Neural progenitor cell (in vitro differentiated cells): ENCODE results near the gene CARNS1. TPM values are rescaled to one million over a fixed set of nuclear protein-coding genes. Genes with fewer than 3 reads are reported as not detected.

Experiments
- DNase-seq: peaks from one replicate; pipeline ENCODE4 v3.0.0-alpha.2; 2016; ENCODE audit warnings: low spot score
- H2AFZ ChIP-seq: fragments of 200-600 bp; sonication (generic); replicated peaks from 2 replicates; pipeline ENCODE4 v1.6.1; 2016; ENCODE audit warnings: antibody characterized with exemption
- H3F3A ChIP-seq: fragments of 200-600 bp; sonication (generic); 2 replicates; pipeline ENCODE4 v1.6.1; 2016; ENCODE audit warnings: antibody characterized with exemption, low read depth
- H3K27ac ChIP-seq: fragments of 200-600 bp; sonication (generic); 2 replicates; pipeline ENCODE4 v1.5.1; 2016; ENCODE audit warnings: mild to moderate bottlenecking
- H3K27me3 ChIP-seq: fragments of 200-600 bp; sonication (generic); 2 replicates; pipeline ENCODE4 v1.6.1; 2016; ENCODE audit warnings: mild to moderate bottlenecking, moderate library complexity
- H3K36me3 ChIP-seq: fragments of 200-600 bp; sonication (generic); 2 replicates; pipeline ENCODE4 v1.5.1; 2016
- H3K4me1 ChIP-seq: fragments of 200-600 bp; sonication (generic); 2 replicates; pipeline ENCODE4 v1.6.1; 2016; ENCODE audit warnings: mixed run types
- H3K4me2 ChIP-seq: fragments of 200-600 bp; sonication (generic); 2 replicates; pipeline ENCODE4 v1.6.1; 2016
- H3K4me3 ChIP-seq: fragments of 200-600 bp; sonication (generic); 2 replicates; pipeline ENCODE4 v1.5.1; 2016
- H3K79me2 ChIP-seq: fragments of 200-600 bp; sonication (generic); 2 replicates; pipeline ENCODE4 v1.6.1; 2016; ENCODE audit warnings: low read depth
- H3K9ac ChIP-seq: fragments of 200-600 bp; sonication (generic); 2 replicates; pipeline ENCODE4 v1.6.1; 2016
- H3K9me3 ChIP-seq: fragments of 200-600 bp; sonication (generic); 2 replicates; pipeline ENCODE4 v1.5.1; 2016; ENCODE audit warnings: low read depth
- H4K20me1 ChIP-seq: fragments of 200-600 bp; sonication (generic); 2 replicates; pipeline ENCODE4 v1.6.1; 2016; ENCODE audit warnings: low read depth
- H3K27ac Mint-ChIP-seq: 3 replicates; pipeline ENCODE4 v1.8.0; 2021; ENCODE audit warnings: mixed read lengths
- H3K27me3 Mint-ChIP-seq: 2 replicates; pipeline ENCODE4 v1.8.0; 2022; ENCODE audit warnings: low read depth, mild to moderate bottlenecking, inconsistent platforms, moderate library complexity, mixed read lengths; ENCODE audit not compliant: insufficient read depth
- H3K36me3 Mint-ChIP-seq: 3 replicates; pipeline ENCODE4 v1.8.0; 2021; ENCODE audit warnings: mixed read lengths
- H3K4me1 Mint-ChIP-seq: 3 replicates; pipeline ENCODE4 v1.8.0; 2021; ENCODE audit warnings: mixed read lengths
- H3K4me3 Mint-ChIP-seq: 3 replicates; pipeline ENCODE4 v1.8.0; 2021; ENCODE audit warnings: mild to moderate bottlenecking, moderate library complexity, mixed read lengths
- H3K9me3 Mint-ChIP-seq: 3 replicates; pipeline ENCODE4 v1.8.0; 2020; ENCODE audit warnings: mixed read lengths
- CTCF ChIP-seq: fragments of 200-600 bp; sonication (generic); IDR thresholded peaks from 2 replicates; pipeline ENCODE4 v1.5.1; 2017; ENCODE audit warnings: antibody characterized with exemption, mild to moderate bottlenecking
- EZH2 ChIP-seq: fragments of 200-600 bp; sonication (generic); IDR thresholded peaks from 2 replicates; pipeline ENCODE4 v1.6.1; 2017; ENCODE audit warnings: antibody characterized with exemption, mild to moderate bottlenecking, moderate library complexity
- EZH2phosphoT487 ChIP-seq: fragments of 200-600 bp; sonication (generic); IDR thresholded peaks from 2 replicates; pipeline ENCODE4 v1.6.1; 2017; ENCODE audit warnings: antibody characterized with exemption
- total RNA-seq: library from RNA; depleted of rRNA; stranded (reverse); fragments of >200 nt; gene quantifications from 2 replicates; pipeline ENCODE4 v1.2.3, GENCODE V29; 2015; ENCODE audit warnings: low replicate concordance

Gene CARNS1
- total RNA-seq, 1 donor from 2014 or later, result 0.52 TPM

GRCh38 chr11:67431346-67432249, 16.1 kb downstream of the CARNS1 start:
- no peak for DNase-seq
- no peak overlapping the region for H3K9ac ChIP-seq
- no peak overlapping the region for H3K27ac ChIP-seq
- peaks cover 12% of the 10 kb centered on the region for H3K79me2 ChIP-seq
- H3K4me1 Mint-ChIP-seq, result peaks cover 12% of the 10 kb centered on the region
- H3K27ac Mint-ChIP-seq, result peak overlapping the region; percentile 2
- peaks cover 7% of the 10 kb centered on the region for H3F3A ChIP-seq
- H3K9me3 Mint-ChIP-seq, result no peaks in the 10 kb centered on the region
- no peak overlapping the region for H2AFZ ChIP-seq
- no peaks in the 10 kb centered on the region for H3K27me3 ChIP-seq
- peak overlapping the region; percentile 41 for H3K4me3 Mint-ChIP-seq
- TF ChIP-seq EZH2 (no peak), CTCF (no peak), EZH2phosphoT487 (no peak)
- no peaks in the 10 kb centered on the region for H3K36me3 ChIP-seq
- H3K9me3 ChIP-seq, result no peaks in the 10 kb centered on the region
- no peak overlapping the region for H3K4me2 ChIP-seq
- H3K4me3 ChIP-seq, result no peak overlapping the region
- H3K27me3 Mint-ChIP-seq, result peaks cover 4% of the 10 kb centered on the region
- peaks cover 11% of the 10 kb centered on the region for H3K36me3 Mint-ChIP-seq
- H3K4me1 ChIP-seq, result peaks cover 9% of the 10 kb centered on the region
- no peaks in the 10 kb centered on the region for H4K20me1 ChIP-seq

DNA sequence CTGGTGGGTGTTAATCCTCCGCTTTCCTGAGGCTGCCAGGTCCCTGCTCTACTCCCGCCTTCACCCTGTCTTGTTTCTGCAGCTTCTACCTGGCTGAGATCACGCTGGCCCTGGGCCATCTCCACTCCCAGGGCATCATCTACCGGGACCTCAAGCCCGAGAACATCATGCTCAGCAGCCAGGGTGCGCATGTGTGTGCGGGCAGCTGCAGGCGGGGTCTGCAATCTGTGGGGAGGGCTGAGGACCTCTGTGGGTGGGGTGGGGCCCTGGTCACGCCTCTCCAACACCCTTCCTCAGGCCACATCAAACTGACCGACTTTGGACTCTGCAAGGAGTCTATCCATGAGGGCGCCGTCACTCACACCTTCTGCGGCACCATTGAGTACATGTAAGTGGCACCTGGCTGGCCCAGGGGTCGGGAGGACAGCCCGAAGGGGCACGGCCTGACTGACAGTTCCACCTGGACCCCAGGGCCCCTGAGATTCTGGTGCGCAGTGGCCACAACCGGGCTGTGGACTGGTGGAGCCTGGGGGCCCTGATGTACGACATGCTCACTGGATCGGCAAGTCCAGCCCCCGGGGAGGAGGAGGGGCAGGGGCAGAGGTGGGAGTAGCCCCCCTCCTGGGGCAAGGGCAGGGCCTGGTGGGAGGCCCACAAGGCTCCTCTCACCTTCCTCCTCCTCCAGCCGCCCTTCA, 17.3 kb downstream of the CARNS1 start:
- Histone ChIP-seq H3F3A (peaks cover 3% of the 10 kb centered on the region), H3K79me2 (peaks cover 12% of the 10 kb centered on the region), H3K36me3 (no peaks in the 10 kb centered on the region), H3K4me2 (no peak overlapping the region), H3K27ac (no peak overlapping the region), H3K4me1 (peaks cover 5% of the 10 kb centered on the region), H3K9me3 (no peaks in the 10 kb centered on the region), H3K4me3 (no peak overlapping the region), H3K27me3 (no peaks in the 10 kb centered on the region), H4K20me1 (no peaks in the 10 kb centered on the region), H3K9ac (no peak overlapping the region), H2AFZ (no peak overlapping the region)
- TF ChIP-seq CTCF, result no peak
- no peak for TF ChIP-seq EZH2phosphoT487
- TF ChIP-seq EZH2, result no peak
- no peak for DNase-seq
- H3K9me3 Mint-ChIP-seq, result no peaks in the 10 kb centered on the region
- H3K4me1 Mint-ChIP-seq, result peaks cover 11% of the 10 kb centered on the region
- H3K27me3 Mint-ChIP-seq, result peaks cover 2% of the 10 kb centered on the region
- peaks cover 12% of the 10 kb centered on the region for H3K36me3 Mint-ChIP-seq
- no peak overlapping the region for H3K27ac Mint-ChIP-seq
- H3K4me3 Mint-ChIP-seq, result no peak overlapping the region

DNA sequence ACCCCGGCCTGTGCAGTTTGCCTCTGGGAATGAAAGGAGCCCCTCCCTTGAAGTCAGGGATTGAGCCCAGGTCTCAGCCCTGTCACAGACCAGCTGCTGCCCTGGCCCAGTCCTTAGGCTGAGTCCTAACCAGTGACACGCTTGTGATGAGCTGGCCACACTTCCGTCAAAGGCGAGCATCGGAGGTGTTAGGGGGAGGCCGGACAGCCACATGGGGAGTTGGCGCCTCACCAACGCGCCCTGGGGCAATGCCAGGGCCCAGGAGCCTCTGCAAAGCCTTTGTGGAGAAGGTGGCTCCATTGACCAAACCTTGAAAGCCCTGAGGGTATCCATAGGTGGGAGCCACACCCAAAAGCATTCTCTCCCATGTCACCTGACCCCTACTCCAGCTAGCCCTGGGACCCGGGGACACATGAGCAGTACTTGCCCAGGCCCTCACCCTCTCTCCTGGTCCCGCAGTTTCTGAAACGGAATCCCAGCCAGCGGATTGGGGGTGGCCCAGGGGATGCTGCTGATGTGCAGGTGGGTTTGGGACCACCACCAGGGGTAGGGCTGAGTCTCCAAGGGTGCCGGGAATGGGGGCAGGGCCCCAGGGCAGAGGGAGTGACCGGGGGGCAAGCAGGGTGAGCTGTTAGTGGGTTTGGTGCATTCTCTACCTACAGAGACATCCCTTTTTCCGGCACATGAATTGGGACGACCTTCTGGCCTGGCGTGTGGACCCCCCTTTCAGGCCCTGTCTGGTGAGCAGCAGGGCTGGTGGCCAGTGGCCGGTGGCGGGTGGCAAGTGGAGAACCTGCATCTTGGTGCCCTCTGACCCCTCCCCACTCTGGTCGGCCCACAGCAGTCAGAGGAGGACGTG, 18.3 kb downstream of the CARNS1 start:
- Histone ChIP-seq H3K27ac (no peak overlapping the region), H3K4me1 (peaks cover 4% of the 10 kb centered on the region), H3F3A (no peaks in the 10 kb centered on the region), H4K20me1 (no peaks in the 10 kb centered on the region), H2AFZ (no peak overlapping the region), H3K4me3 (no peak overlapping the region), H3K36me3 (no peaks in the 10 kb centered on the region), H3K4me2 (no peak overlapping the region), H3K9ac (no peak overlapping the region), H3K79me2 (peaks cover 8% of the 10 kb centered on the region), H3K9me3 (no peaks in the 10 kb centered on the region), H3K27me3 (no peaks in the 10 kb centered on the region)
- Mint-ChIP-seq H3K4me1 (peaks cover 7% of the 10 kb centered on the region), H3K36me3 (peaks cover 12% of the 10 kb centered on the region), H3K4me3 (no peak overlapping the region), H3K27ac (no peak overlapping the region), H3K9me3 (no peaks in the 10 kb centered on the region), H3K27me3 (peaks cover 2% of the 10 kb centered on the region)
- TF ChIP-seq EZH2, result no peak
- no peak for TF ChIP-seq EZH2phosphoT487
- TF ChIP-seq CTCF, result no peak
- DNase-seq, result no peak
